Measurements from ENCODE around the gene PLET1.

DNA sequence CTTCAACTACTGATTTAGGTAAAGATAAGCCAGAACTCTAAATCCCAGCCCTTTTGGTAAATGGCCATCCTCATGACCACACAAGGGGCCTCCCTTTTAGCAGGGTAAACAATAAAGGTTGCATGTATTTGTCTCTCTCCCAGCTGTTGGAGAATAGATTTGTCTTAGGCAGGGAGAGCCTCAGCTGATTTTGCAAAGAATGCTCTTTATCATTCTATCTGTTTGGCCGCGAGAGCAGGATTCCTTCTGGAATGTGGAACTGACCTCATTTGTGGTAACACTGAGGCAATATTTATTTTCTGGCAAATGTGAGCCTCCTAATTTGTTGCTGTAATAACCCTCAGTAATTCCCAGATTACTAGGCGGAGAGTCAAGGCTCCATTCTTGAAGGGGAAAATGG lies 19.2 kb downstream of the PLET1 start:
- TF ChIP-seq, protein P1, sequence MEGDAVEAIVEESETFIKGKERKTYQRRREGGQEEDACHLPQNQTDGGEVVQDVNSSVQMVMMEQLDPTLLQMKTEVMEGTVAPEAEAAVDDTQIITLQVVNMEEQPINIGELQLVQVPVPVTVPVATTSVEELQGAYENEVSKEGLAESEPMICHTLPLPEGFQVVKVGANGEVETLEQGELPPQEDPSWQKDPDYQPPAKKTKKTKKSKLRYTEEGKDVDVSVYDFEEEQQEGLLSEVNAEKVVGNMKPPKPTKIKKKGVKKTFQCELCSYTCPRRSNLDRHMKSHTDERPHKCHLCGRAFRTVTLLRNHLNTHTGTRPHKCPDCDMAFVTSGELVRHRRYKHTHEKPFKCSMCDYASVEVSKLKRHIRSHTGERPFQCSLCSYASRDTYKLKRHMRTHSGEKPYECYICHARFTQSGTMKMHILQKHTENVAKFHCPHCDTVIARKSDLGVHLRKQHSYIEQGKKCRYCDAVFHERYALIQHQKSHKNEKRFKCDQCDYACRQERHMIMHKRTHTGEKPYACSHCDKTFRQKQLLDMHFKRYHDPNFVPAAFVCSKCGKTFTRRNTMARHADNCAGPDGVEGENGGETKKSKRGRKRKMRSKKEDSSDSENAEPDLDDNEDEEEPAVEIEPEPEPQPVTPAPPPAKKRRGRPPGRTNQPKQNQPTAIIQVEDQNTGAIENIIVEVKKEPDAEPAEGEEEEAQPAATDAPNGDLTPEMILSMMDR (IDR thresholded peaks at IDR 0.05; ENCODE audit: insufficient read depth, low read length, poor library complexity, severe bottlenecking): no peak
- no peak for TF ChIP-seq EZH2phosphoT487 (conservative IDR thresholded peaks at IDR 0.05; ENCODE audit: low read length)
